Activated CD4-positive, alpha-beta T cell treated with anti-CD3 and anti-CD28 coated beads, Interleukin-10, Interleukin-2, amounts not matched to agents 100 ng/mL and 50 ng/mL, durations not matched to agents 16 hours and 8 hours (primary cell): ENCODE results near the gene CEBPB.
A peak's percentile ranks its signal among the peaks of the same experiment; 100 is the strongest.
"Not testable (repeated sequence)": the region's sequence is repeated elsewhere in the genome, so short reads cannot be mapped to it uniquely, and the experiment has no call there.

Experiments used
- DNase-seq: peaks from one replicate; pipeline ENCODE4 v3.0.0-alpha.2; 2020

The CEBPB gene

GRCh38 chr20:50190251-50191064, at the start of gene CEBPB:
Gene CEBPB, plus strand, starts transcription at chr20:50190830. Its CDS starts 204 bp downstream, at chr20:50191034.
- DNase-seq: peak; percentile 91

DNA sequence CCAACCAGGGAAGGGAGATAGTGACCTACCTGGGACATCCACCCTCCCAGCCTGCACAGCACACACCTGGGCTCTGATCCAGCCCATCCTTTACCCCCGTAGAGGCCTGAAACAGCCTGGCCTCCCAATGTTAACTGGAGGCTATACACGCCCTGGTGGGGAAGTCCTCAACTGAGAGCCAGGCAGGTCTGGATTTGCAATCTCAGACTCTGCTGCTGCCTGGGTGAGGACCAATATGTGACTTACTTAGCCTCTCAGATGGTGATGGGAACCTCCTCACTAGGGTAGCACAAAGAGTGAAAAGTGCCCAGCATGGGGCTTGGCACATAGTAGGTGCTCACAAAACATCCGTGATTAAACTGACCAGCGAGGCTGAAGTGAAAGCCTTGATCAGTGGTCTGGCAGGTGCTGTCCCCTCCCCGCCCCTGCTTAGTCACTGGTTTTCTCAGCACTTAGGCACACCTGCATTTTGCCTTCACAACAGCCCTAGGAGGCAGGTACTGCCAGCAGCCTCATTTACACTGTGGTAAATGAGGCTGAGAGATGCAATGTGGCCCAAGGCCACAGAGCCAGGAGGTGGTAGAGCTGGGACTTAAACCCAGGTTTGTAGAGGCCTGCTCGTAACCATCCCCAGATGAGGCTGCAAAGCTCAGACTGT, 49.5 kb upstream of the CEBPB start:
- no peak for DNase-seq

DNA sequence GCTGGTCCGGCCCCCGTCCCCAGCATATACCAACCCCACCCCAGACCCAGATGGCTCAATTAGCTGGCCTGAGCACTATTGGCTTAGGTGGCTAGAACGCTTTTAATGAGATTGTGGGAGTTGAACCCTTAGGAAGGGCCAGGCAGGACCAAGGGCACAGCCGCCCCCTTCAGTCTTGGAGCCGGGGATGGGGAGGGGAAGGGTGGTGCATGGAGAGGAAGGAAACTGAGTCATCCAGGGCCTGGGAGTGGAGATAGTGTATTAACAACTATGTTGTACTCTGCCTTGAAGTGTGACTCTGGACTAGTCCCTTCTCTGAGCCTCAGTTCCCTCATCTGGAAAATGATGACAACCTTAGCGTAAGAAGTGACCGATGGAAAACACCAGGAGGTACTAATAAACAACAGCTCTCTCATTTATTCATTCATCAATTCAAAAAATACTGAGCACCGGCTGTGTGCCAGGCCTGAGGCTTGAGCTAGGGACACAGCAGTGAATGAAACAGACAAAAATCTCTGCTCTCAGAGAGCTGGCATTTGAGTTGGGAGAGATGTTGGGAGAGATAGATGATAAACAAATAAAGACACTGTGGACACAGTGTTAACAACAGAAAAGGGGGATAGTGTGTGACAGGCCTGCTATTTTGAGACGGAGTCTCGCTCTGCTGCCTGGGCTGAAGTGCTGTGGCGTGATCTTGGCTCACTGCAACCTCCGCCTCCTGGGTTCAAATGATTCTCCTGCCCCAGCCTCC, 48.6 kb upstream of the CEBPB start:
- no peak for DNase-seq

GRCh38 chr20:50142812-50143211, 47.8 kb upstream of the CEBPB start:
- DNase-seq: no peak

DNA sequence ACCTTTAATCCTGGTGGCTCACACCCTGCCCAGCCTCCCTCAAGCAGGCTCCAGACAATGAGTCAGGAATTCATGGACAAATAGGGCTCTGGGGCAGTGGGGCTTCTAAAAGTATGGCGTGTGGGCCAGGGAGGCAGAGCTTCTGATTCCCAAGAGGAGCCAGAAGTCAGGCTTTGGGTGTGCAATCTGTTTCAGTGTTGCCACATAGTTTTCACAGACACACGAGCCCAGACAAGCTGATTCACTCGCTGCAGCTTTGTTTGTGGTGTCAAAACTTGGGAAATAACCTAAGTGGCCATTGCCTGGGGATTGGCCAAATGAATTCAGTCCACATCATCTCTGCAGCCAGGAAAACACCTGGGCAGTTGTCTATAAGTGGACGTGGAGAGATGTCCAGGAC, 46.3 kb upstream of the CEBPB start:
- no peak for DNase-seq

GRCh38 chr20:50145566-50145965, 45.1 kb upstream of the CEBPB start:
- DNase-seq: no peak

DNA sequence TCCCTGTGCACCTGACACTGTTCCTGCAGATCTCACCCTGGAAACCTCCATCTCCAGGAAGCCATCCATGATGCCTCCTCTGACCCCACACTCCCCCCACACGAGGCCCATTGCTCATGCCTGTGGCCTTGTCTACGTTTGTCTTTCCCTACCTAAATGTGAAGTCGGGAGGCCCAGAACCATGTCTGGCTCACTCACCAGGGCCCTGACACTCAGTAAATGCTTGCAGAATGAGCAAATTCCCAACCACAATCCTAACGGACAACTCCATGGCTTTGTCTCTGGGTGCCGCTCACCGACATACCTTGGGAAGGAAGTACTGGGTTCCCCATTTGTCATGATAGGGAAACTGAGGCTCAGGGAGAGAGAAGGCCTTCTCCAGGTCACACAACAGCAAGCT, 44.4 kb upstream of the CEBPB start:
- no peak for DNase-seq

DNA sequence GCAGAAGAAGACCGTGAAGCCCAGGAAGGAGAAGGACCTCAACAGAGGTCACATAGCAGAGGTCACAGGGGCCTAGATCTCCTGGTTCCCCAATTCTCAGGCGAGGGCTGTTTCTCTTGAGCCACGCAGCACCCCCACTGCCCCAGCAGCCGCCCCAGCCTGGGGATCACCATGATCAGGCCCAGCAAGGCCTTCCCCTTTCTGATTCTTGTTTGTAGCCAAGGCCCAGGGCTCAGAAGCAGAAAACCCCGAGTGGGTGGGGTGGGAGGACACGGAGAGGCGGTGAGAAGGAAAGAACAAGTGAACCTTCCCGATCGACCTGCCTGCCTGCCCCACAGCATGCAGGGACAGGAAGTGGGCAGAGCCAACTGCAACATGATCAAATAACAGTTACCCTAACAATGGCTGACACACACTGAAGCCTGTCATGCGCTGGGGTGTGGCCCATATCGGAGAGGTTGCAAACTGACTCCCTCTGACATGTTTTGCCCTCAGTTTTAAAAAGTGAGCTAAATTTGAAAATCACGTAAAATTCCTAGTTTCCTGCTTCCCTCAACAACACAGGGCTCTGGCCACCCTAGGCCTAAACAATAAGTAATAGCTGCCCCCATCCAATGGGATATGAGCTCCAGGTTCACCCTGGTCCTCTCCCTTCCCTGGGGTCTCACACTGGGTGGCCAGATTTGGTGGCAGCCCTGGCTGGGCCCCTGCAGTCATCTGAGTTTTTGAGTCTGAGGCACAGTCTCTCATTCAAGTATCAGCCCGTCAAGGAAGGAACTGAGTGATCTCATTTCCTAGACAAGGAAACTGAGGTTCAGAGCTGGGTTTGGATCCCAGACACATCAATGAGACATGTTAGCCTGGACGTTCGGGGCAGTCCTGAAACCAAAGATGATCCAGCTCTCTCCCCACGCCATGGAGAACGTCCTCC, 43.6 kb upstream of the CEBPB start:
- peak; percentile 85 for DNase-seq

DNA sequence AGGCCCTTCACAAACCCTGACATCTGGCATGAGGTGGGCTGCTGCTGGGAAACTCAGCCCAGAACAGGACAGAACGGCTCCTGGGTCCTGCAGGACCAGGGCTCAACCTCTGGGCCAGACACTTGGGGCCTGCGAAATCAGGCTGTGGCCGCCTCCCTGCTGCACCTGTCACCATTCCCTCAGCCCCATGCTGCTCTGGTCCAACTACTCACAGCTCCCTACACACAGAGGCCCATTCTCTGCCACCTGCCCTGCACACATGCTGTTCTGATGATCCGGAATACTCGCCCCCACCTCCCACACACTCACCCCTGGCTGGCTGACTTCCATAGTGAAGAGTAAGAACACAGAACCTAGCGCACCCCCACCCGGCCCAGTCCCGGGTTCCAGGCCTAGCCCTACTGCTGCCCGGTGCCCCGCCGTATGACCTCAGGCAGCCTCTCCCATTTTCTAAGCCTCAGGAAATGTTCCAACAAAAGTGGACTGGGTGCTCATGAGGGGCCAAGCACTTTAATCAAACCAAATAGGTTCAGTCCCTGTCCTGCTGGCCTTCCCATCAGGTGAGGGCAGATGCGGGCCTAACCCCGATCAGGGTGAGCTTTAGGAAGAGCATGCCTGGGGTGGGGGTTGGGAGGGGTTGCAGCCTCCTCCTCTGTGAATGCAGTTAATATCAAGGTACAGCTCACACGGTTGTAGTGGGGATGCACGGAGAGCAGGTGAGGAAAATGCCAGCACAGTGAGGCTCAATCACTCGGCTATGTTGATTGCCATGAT, 41.0 kb upstream of the CEBPB start:
- DNase-seq: no peak

DNA sequence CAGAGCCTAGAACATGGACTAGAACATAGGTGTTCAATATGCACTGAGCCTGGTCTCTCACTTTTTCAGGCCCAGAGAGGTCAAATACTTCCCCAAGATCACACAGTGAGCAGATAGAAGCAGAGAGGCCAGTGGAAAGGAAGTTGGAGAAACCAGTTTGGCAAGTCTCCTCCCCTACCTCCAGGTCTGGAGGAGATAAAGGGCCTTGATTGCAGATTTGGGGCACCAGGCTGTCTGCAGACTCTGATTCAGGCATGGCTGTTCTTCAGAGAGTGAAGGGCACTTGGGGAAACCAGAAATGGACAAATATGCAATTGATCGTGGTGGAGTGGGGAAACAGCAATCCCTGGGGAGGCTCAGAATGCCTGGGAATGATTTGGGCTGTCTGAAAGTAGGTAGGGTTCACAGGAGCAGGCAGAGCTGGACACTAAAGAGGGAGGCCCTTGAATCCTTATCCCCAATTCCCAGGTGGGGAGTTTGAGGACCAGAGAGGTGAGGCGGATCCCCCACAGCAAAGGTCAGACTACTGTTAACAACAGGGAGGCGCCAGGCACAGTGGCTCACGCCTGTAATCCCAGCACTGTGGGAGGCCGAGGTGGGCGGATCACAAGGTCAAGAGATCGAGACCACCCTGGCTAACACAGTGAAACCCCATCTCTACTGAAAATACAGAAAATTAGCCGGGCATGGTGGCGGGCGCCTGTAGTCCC, 39.4 kb upstream of the CEBPB start:
- no peak for DNase-seq

DNA sequence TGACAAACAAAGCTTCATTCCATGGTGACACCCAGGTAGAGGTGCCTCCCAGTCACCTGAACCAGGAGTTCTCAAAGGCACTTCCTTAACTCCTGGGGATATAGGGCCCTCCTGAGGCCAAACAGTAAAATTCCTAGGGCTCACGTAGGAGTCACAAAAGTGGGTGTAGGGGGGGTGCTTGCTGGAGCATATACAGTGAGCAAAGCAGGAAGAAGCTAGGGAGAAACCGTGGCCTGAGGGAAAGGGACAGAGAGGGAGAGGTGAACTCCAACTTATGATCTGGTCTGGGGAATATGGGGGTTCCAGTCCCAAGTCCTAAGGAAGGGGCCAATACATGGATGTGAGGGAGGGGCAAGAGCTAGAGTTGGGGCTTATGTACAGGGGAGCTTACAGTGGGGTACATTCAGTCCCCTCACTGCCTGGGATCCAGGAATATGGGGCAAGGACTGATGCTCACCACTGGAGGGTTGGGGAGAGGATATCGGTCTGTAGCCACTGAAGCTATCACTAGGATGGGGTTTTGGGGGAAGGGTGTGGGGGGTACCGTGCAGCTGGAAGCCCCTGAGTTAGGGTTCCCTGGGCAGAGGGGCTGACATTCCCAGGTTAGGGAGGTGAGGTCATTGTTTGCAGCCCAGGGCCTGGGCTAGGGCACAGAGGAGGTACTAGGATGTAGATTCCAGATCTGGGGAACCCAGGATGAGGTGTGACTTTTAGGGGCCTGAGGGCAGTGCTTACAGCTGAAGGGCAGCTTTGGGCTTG, 38.1 kb upstream of the CEBPB start:
- no peak for DNase-seq

GRCh38 chr20:50153153-50153499, 37.5 kb upstream of the CEBPB start:
- DNase-seq: no peak

GRCh38 chr20:50153500-50154377, 36.9 kb upstream of the CEBPB start, which contains the start of gene PEDS1:
Gene PEDS1, minus strand, starts transcription at chr20:50153723. Its CDS starts 86 bp downstream, at chr20:50153637.
- peak; percentile 93 for DNase-seq

- DNase-seq: not testable (repeated sequence)
Observed at GRCh38 chr20:50161494-50161893, 29.1 kb upstream of the CEBPB start.

GRCh38 chr20:50163570-50164317, 26.9 kb upstream of the CEBPB start:
- no peak for DNase-seq

DNA sequence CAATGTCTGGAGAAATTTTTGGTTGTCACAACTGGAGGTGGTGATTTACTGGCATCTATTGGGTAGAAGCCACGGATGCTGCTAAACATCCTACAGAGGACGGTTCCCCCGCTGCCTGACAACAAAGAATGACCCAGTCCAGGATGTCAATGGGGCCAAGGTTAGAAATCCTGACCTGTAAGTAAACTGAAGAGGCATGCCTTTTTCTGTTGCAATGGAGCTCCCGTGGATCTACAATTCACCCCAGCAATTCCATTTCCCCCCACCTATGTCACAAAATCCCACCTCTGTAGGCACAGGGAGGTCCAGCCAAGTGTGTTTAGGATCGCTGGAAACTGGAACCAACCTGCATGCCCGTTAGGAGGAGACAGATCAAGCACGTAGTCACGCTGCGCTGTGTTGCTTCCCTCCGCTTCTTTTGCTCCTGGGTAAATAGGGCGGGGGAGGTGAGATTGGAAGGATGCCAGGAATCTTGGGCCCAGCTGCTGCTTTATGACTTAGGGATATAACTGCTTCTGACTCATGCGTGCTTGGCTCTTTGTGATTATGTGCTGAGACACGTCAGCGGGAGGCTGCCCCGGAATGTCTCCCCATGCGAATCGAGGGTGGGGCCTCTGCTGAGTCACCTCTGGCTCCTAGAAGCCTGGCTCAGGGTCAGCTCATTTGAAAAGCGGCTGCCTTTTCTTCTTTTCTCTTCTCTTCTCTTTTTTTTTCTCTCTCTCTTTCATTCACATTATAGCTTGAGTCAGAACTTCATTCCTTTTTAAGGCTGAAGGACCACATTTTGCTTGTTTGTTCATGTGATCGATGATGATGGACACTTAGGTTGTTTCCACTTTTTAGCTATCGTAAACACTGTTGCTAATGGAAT, 24.7 kb upstream of the CEBPB start:
- peak; percentile 92 for DNase-seq

GRCh38 chr20:50169329-50169823, 21.3 kb upstream of the CEBPB start:
- DNase-seq: peak; percentile 81
